Measurements from ENCODE around the gene FADS3.

GRCh38 chr11:61912530-61912898, 21.2 kb upstream of the FADS3 start:
- no peak for TF ChIP-seq POLR2A (IDR thresholded peaks at IDR 0.05)
- TF ChIP-seq CTCF (IDR thresholded peaks at IDR 0.05): no peak
- peak in 1 of 2 donors; percentile 79 for TF ChIP-seq EP300 (IDR thresholded peaks at IDR 0.05)

Data from tibial nerve (tissue), 4 donors.